Measurements from ENCODE around the gene GYPC. TPM values are rescaled to one million over a fixed set of nuclear protein-coding genes. Genes with fewer than 3 reads are reported as not detected.

The GYPC gene
- total RNA-seq, 2 experiments from 2014 or later = 133 TPM

- Mint-ChIP-seq H3K36me3 (ENCODE audit: low read depth) (no peaks in the 10 kb centered on the region), H3K27me3 (no peaks in the 10 kb centered on the region), H3K4me3 (no peak overlapping the region), H3K9me3 (no peaks in the 10 kb centered on the region), H3K4me1 (no peaks in the 10 kb centered on the region), H3K27ac (no peak overlapping the region)
- ChIA-PET POLR2A (no interaction called here), CTCF (no interaction called here)
- no peak for DNase-seq
Measured at GRCh38 chr2:126719191-126719832, 63.4 kb downstream of the GYPC start.

GRCh38 chr2:126719833-126720351 lies 63.9 kb downstream of the GYPC start:
- no peak for DNase-seq
- Mint-ChIP-seq H3K4me3 (no peak overlapping the region), H3K4me1 (no peaks in the 10 kb centered on the region), H3K9me3 (no peaks in the 10 kb centered on the region), H3K27me3 (peaks cover 1% of the 10 kb centered on the region), H3K27ac (no peak overlapping the region), H3K36me3 (ENCODE audit: low read depth) (no peaks in the 10 kb centered on the region)
- POLR2A ChIA-PET = no interaction called here
- CTCF ChIA-PET = no interaction called here

- no peak for DNase-seq
- POLR2A ChIA-PET = no interaction called here
- Mint-ChIP-seq H3K36me3 (ENCODE audit: low read depth) (peaks cover 5% of the 10 kb centered on the region), H3K9me3 (peaks cover 7% of the 10 kb centered on the region), H3K27ac (no peak overlapping the region), H3K4me1 (no peaks in the 10 kb centered on the region), H3K4me3 (no peak overlapping the region), H3K27me3 (peaks cover 9% of the 10 kb centered on the region)
- CTCF ChIA-PET = no interaction called here
Measured at GRCh38 chr2:126720638-126721037, 64.7 kb downstream of the GYPC start.

GRCh38 chr2:126722081-126722480 lies 66.1 kb downstream of the GYPC start:
- Mint-ChIP-seq H3K4me3 (no peak overlapping the region), H3K9me3 (peaks cover 8% of the 10 kb centered on the region), H3K27ac (no peak overlapping the region), H3K27me3 (peaks cover 16% of the 10 kb centered on the region), H3K4me1 (no peaks in the 10 kb centered on the region), H3K36me3 (ENCODE audit: low read depth) (peaks cover 5% of the 10 kb centered on the region)
- ChIA-PET CTCF (no interaction called here), POLR2A (no interaction called here)
- no peak for DNase-seq

GRCh38 chr2:126722546-126722945 lies 66.6 kb downstream of the GYPC start:
- no peak overlapping the region for H3K4me3 Mint-ChIP-seq
- ChIA-PET POLR2A (no interaction called here), CTCF (no interaction called here)

GRCh38 chr2:126723281-126723815 lies 67.4 kb downstream of the GYPC start:
- no peak overlapping the region for H3K27ac Mint-ChIP-seq
- ChIA-PET POLR2A (no interaction called here), CTCF (interaction anchor here (1.0 to 1.1 kb wide), 2 partner anchors 36 to 54 kb away, joined by 3 read pairs; no protein-coding TSS in a partner anchor)
- H3K9me3 Mint-ChIP-seq = peaks cover 8% of the 10 kb centered on the region
- DNase-seq = no peak
- no peak overlapping the region for H3K4me3 Mint-ChIP-seq
- H3K36me3 Mint-ChIP-seq (ENCODE audit: low read depth) = peaks cover 5% of the 10 kb centered on the region
- H3K27me3 Mint-ChIP-seq = peaks cover 18% of the 10 kb centered on the region
- no peaks in the 10 kb centered on the region for H3K4me1 Mint-ChIP-seq

More at GRCh38 chr2:126722546-126722945, 66.6 kb downstream of the GYPC start:
- H3K4me1 Mint-ChIP-seq = no peaks in the 10 kb centered on the region
- H3K9me3 Mint-ChIP-seq = peaks cover 8% of the 10 kb centered on the region
- H3K27me3 Mint-ChIP-seq = peaks cover 16% of the 10 kb centered on the region
- no peak overlapping the region for H3K27ac Mint-ChIP-seq
- peaks cover 5% of the 10 kb centered on the region for H3K36me3 Mint-ChIP-seq (ENCODE audit: low read depth)
- DNase-seq = no peak

GRCh38 chr2:126725580-126725979 lies 69.6 kb downstream of the GYPC start:
- H3K9me3 Mint-ChIP-seq = peaks cover 8% of the 10 kb centered on the region
- H3K4me1 Mint-ChIP-seq = no peaks in the 10 kb centered on the region
- DNase-seq = no peak
- peaks cover 5% of the 10 kb centered on the region for H3K36me3 Mint-ChIP-seq (ENCODE audit: low read depth)
- no peak overlapping the region for H3K4me3 Mint-ChIP-seq
- no peak overlapping the region for H3K27ac Mint-ChIP-seq
- CTCF ChIA-PET = interaction anchor here (1.5 kb wide), 1 partner anchor 51 kb away, joined by 3 read pairs; no protein-coding TSS in a partner anchor
- POLR2A ChIA-PET = interaction anchor here (1.0 kb wide), 1 partner anchor 13 kb away, joined by 3 read pairs; no protein-coding TSS in a partner anchor
- peaks cover 18% of the 10 kb centered on the region for H3K27me3 Mint-ChIP-seq

- CTCF ChIA-PET = no interaction called here
- peaks cover 17% of the 10 kb centered on the region for H3K27me3 Mint-ChIP-seq
Measured at GRCh38 chr2:126729896-126730295, 73.9 kb downstream of the GYPC start.

GRCh38 chr2:126730655-126731054 lies 74.7 kb downstream of the GYPC start:
- Mint-ChIP-seq H3K4me1 (no peaks in the 10 kb centered on the region), H3K27me3 (peaks cover 10% of the 10 kb centered on the region), H3K4me3 (no peak overlapping the region), H3K36me3 (ENCODE audit: low read depth) (no peaks in the 10 kb centered on the region), H3K27ac (no peak overlapping the region), H3K9me3 (peaks cover under 1% of the 10 kb centered on the region)
- ChIA-PET POLR2A (no interaction called here), CTCF (no interaction called here)
- DNase-seq = no peak

More at GRCh38 chr2:126729896-126730295, 73.9 kb downstream of the GYPC start:
- Mint-ChIP-seq H3K4me3 (no peak overlapping the region), H3K36me3 (ENCODE audit: low read depth) (peaks cover 5% of the 10 kb centered on the region), H3K27ac (no peak overlapping the region), H3K9me3 (peaks cover 8% of the 10 kb centered on the region), H3K4me1 (no peaks in the 10 kb centered on the region)
- POLR2A ChIA-PET = no interaction called here
- no peak for DNase-seq

- POLR2A ChIA-PET = no interaction called here
- no peaks in the 10 kb centered on the region for H3K36me3 Mint-ChIP-seq (ENCODE audit: low read depth)
- no peak for DNase-seq
- peaks cover 7% of the 10 kb centered on the region for H3K27me3 Mint-ChIP-seq
- peaks cover 3% of the 10 kb centered on the region for H3K4me1 Mint-ChIP-seq
- CTCF ChIA-PET = no interaction called here
- no peak overlapping the region for H3K4me3 Mint-ChIP-seq
- H3K27ac Mint-ChIP-seq = no peak overlapping the region
- no peaks in the 10 kb centered on the region for H3K9me3 Mint-ChIP-seq
Measured at GRCh38 chr2:126731353-126731752, 75.4 kb downstream of the GYPC start.

- ChIA-PET POLR2A (no interaction called here), CTCF (no interaction called here)
- Mint-ChIP-seq H3K36me3 (ENCODE audit: low read depth) (no peaks in the 10 kb centered on the region), H3K9me3 (no peaks in the 10 kb centered on the region), H3K4me1 (peaks cover 3% of the 10 kb centered on the region), H3K27ac (no peak overlapping the region), H3K27me3 (peaks cover 1% of the 10 kb centered on the region), H3K4me3 (no peak overlapping the region)
- no peak for DNase-seq
Measured at GRCh38 chr2:126732682-126733245, 76.8 kb downstream of the GYPC start.

GRCh38 chr2:126733795-126734194 lies 77.8 kb downstream of the GYPC start:
- ChIA-PET POLR2A (no interaction called here), CTCF (no interaction called here)
- H3K27me3 Mint-ChIP-seq = no peaks in the 10 kb centered on the region
- DNase-seq = no peak
- no peaks in the 10 kb centered on the region for H3K36me3 Mint-ChIP-seq (ENCODE audit: low read depth)
- no peak overlapping the region for H3K27ac Mint-ChIP-seq
- no peak overlapping the region for H3K4me3 Mint-ChIP-seq
- peaks cover 3% of the 10 kb centered on the region for H3K4me1 Mint-ChIP-seq
- H3K9me3 Mint-ChIP-seq = no peaks in the 10 kb centered on the region

- no peak overlapping the region for H3K4me3 Mint-ChIP-seq
- CTCF ChIA-PET = interaction anchor here (0.7 kb wide), 1 partner anchor 291 kb away, joined by 3 read pairs; no protein-coding TSS in a partner anchor
- no peaks in the 10 kb centered on the region for H3K36me3 Mint-ChIP-seq (ENCODE audit: low read depth)
Measured at GRCh38 chr2:126736133-126736874, 80.3 kb downstream of the GYPC start.

More at GRCh38 chr2:126736133-126736874, 80.3 kb downstream of the GYPC start:
- no peak for DNase-seq
- Mint-ChIP-seq H3K4me1 (peaks cover 3% of the 10 kb centered on the region), H3K27ac (no peak overlapping the region), H3K27me3 (no peaks in the 10 kb centered on the region), H3K9me3 (no peaks in the 10 kb centered on the region)
- POLR2A ChIA-PET = no interaction called here
